OCI-M2 (cell line): ENCODE data around the gene CHD1.

ENCODE experiments used
- DNase-seq: peaks from one replicate; lab custom pipeline; 2025; ENCODE audit not compliant: unreplicated experiment; lab: John Stamatoyannopoulos, UW

The CHD1 gene

DNA sequence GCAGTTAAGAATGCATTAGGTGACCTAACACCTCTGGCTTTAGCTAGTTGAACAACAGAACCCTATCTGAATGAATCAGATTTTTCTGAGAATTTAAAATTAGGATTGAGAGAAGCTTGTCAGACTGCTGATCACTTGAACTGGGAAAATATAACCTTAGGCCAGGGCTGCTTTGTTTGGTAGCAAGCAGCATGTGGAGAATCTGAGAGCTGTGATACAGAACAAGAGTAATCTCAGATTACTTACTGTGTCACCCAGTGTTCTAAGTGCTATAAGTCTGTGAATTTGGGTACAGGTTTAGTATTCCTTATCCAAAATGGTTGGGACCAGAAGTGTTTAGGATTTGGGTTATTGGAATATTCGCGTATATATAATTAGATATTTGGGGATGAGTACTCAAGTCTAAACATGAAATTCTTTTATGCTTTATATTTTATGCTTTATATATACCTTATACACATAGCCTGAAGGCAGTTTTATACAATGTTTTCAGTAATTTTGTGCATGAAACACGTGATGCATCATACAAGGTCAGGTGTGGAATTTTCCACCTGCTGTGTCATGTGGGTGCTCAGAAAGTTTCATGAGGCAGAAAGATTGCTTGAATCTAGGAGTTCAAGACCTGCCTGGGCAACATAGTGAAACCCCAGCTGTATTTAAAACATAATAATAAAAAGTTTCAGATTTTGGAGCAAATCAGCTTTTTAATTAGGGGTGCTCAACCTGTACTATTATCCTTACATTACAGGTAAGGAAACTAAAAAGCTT is 8.3 kb upstream of the CHD1 start:
- DNase-seq: no peak

DNA sequence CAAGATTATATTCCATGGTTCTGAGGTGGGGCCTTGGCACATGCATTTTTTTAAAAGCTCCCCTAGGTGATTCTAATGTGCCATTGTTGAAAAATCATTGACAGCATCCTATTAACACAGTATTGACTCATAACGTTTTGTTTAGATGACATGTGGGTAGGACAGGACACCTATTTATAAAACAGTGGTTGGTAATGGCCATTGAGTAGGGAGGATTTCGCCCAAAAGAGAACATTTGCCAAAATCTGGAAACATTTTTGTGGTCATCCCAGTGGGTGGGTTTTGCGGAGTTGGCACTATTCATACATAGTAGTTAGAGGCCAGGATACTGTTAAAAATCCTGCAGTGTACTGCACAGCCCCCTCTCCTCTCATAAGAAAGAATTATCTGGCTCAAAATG is 6.4 kb upstream of the CHD1 start:
- DNase-seq: no peak

DNA sequence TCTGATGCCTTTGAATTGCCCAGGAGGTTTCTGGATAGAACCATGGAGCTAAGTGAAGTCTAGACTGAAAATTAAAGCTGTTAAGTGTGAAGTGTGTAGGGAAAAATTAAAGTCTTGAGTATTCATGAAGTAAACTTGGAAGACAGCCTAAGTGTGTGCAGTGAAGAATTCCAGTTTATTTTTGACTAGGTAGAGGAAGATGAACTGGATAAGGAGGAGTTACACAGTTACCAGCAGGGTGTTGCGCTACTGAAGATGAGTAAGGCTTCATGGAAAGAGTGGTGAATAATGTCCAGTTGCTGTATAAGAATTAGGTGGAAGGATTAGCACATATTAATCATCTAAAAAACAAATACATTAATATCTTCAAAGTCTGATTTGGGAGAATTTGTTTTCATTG is 5.7 kb upstream of the CHD1 start:
- no peak for DNase-seq

DNA sequence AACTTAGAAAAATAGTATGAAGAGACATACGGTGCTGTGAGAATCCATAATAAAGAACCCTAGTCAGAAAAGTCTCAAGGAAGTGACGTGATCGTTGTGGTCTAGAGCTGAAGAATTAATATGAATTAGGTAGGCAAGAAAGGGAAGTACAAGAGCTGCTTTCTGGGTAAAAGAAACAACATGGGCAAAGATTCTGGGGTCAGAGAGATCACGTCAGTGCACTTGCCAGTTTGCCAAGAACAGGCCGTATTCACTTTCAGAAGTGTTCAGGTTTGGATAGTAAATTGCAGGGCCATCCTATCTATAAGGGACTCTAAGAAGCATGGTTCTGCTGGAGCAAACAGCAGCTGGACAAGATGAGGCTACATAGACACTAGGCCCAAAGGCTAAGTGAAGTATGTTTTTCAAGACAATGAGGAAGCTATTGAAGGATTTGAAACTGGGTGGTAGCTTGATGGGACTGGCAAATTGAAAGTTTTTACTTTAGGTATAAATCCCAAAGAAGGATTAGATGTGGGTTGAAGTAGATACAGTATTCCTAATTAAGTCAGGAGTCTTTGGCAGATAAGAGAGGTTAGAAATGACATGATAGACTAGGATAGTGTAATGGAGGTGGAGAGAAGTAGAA is 4.8 kb upstream of the CHD1 start:
- no peak for DNase-seq

DNA sequence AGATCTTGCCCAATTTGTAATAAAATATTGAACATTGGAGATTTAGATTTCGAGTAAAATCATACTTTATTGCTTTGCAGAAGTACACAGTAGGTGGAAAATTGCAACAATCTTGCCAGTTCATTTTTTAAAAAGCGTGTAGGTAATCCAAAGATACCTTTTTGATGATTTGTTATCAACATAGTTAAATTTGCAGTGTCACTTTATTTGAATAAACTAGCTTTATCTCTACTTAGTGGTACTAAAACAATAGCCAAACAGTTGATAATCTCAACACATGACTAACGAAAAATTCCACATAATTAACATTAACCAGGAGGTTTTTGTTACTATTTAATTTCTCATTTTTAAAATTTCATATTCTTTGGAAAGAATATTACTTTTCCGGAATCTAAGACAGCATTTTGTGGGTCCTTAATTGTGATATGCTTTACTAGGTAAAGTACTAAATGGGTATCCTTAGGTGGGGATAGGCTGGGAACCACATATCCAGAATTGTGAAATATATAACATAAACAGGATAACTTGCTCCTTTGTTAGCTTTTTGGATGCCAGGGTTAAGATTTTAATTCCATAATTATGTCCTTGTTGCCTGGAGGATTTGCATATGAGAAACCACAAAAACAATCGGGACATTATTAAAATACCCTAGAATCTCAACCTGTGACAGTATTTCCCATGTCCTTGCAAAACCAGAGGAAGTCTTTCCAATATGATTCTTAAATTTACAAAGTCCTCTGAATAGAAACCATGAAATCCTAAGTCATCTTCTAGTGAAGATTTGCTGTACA is 2.4 kb upstream of the CHD1 start:
- DNase-seq: no peak

DNA sequence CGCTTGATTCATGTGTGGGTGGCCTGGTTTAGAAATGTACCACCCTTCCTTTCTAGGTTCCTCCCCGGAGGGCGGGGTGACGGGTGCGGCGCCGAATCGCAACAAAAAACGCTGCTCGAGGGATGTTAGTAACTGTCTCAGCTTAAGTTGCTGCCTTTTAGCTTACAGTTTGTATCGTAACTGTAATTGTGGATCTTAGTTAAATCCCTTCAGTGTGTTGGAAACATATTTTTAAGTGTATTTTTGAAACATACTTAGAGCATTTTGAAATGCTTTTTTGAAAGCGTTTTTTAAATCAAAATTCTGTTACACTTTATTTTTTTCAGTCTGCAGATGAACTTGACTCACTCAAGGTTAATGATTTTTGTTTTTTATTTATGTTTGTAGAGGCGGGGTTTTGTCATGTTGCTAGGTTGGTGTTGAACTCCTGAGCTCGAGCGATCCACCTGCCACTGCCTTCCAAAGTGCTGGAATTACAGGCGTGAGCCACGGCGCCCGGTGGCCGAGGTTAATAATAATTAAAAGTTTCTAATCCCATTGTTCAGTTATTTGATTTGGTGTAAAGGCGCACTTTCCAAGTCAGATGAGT is 997 bp upstream of the CHD1 start:
- no peak for DNase-seq

DNA sequence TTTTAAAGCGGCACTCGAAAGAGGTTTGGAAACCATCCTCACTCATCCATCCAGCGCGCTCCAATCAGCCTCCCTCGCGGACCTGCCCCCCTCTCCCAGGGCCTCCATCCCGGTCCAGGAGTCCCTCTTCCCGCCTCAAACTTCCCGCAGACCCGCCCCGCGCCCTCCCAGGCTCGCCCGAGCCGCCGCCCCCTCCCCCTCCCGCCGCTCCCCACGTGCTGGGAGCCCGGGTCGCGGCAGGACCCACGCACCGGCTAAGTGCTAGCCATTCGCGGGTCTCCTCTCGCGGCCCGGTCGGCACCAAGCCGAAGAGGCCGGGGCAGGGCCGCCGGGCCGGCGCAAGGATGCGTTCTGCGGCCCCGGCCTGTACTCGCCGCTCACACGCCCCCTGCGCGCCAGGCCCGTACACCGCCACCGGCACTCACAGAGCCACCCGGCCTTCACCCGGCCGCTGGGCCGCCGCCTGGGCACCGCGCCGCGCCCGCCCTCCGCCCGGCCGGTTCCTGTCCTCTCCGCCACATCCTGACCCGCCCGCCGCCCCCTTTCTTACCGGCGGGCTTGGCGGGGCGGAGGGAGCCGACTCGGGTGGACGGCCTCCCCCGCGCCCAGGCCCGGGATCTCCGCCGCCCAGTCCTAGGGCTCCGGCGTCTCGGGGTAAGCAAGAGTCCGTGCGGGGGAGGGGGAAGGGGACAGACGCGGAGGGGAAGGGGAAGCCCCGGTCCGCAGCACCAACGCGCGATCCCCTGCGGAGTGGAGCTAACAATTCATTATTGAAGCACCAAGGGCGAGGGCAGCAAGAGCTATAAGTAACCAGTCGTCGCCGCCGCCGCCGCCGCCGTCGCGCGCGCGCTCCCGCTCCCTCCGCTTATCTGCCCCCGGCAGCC is 576 bp downstream of the CHD1 start:
- no peak for DNase-seq

DNA sequence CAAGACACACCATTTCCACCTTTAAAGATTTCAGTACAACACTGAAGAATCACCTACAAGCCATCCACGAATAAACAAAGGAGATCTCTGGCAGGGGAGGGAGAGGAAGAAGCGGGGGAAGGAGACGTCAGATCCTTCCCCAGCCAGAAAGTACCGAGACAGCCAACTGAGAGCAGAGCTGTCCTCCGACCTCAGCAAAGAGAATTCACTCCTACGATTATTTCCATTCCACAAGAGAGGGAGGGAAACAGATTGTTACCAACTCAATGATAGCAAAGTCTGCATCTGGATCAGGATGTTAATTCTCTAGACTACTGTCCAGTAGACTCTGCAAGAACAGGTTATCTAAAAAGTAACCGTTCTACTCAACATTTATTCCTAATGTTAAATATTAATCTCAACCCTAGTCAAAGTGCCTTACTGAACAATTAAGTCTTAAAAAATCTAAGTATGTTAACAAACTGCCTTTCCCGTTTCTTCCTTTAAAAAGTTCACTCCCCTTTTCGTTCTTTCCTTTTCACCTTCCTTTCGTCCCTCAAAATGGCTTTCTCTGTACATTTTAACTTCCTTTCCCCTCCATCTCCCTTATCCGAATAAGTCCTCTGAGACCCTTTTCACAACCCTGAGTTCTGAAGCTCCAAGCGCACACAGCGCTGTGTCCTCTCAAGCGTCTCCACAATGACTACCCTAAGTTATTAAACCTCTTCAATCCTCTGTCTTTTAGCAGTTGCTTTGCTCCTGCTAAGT is 1.4 kb downstream of the CHD1 start:
- DNase-seq: no peak

DNA sequence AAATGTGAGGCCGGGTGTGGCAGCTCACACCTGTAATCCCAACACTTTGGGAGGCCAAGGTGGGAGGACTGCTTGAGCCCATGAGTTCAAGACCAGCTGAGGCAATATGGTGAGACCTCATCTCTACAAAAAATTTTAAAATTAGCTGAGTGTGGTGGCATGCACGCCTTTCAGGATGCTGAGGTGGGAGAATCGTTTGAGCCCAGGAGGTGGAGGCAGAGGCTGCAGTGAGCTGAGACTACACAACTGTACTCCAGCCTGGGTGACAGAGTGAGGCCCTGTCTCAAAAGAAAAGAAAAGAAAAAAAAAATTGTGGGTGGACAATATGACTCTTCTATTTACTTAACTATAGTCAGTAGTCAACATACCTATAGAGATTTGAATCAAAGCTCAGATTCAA is 4.8 kb downstream of the CHD1 start:
- DNase-seq: no peak

DNA sequence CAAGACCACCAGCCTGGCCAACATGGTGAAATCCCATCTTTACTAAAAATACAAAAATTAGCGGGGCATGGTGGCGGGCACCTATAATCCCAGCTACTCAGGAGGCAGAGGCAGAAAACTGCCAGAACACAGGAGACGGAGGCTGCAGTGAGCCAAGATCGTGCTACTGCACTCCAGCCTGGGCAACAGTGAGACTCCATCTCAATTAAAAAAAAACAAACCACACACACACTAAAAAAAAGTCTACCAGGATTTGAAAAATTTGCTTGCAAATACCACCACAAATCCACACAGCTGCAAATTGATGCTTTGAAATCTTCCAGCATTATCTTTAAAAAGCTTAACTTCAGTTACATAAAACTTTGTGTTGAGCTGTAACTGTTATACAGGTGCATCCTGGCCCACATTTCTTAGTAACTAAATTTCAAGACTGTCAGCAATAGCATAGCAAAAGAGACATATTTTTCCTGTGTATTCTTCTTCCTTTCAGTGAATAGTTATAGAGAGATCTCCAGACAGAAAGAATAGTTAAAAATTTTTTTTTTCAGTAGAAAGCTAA is 6.8 kb downstream of the CHD1 start:
- no peak for DNase-seq

DNA sequence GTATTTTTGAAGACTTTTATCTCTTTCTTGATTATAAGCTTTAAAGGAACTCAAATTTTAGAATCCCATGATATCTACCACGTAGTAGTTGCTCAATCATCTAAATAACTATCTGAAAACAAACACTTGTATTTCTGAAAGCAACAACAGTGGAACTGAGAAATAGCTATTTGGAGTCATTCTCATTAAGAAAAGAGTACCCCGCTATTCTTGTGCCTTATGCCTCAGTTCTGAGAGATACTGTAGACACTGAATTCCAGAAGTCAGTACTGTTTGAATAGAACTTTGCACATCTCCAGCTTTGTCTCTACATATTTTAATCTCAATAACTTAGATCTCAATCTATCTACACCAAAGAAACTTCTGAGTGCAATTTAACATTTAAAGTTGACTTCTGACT is 11.4 kb downstream of the CHD1 start:
- no peak for DNase-seq

DNA sequence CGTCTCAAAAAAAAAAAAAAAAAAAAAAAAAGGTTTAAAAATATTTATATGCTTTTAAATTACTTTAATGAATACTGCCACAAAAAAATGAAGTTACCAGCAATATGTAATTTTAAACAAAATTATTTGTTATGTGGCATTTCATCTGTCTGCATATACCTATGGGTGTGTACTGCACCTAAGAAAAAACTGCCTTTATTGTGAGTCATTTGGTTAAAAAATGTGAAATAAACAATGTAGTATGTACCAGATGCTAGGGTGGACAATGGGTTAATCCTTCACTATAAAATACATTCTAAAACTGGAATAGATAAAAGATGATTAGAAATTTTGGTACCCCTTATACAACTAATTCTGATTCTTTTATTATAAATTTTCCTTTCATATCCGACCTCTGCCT is 12.3 kb downstream of the CHD1 start:
- DNase-seq: no peak

DNA sequence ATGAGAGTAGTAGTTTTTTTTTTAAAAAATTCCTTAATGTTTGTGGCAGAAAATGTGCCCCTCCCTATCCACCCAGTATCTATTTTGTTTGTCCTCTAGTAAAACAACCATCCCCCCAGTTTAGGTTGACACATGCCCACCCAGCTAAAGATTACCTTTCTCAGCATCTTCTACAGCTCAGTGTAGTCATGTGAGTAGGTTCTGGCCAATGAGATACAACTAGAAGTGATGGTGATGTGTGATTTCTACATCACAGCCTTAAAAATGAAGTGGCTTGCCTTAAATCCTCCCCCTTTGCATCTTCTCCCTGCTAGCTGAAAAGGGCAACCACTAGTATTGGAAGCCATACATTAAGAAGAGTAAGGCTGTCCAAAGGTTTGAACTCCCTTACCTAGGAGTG is 14.9 kb downstream of the CHD1 start:
- no peak for DNase-seq

DNA sequence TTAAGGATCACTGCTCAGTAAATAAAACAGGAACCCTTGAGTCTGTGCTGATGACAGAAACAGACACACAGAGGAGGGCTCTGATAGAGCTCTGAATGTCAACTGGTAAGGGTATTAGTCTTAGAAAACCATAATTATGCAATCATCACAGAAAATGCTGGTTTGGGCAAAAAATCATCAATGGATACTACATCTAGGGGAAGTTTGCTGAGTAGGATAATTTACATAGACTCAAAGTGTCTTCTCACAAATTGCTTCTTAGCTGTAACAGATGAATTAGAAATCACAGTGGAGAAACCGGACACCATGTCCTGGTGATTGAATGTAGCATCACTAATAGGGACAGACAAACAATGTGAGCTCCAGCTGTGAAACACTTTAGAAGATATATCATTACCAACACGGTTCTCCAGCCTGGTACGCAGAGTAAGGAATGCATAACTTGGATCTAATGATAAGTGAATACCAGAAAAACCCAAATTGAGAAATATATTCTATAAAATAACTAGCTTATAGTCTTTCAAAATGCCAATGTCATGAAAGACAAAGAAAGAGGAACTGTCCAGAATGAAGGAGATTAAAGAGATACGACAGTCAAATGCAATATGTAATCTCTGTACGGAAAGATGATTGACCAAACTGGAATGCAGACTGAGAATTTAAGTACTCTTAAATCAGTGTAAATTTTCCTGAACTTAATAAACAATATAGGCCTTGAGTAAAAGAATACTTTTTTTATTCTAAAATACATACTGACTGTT is 17.3 kb downstream of the CHD1 start:
- no peak for DNase-seq

DNA sequence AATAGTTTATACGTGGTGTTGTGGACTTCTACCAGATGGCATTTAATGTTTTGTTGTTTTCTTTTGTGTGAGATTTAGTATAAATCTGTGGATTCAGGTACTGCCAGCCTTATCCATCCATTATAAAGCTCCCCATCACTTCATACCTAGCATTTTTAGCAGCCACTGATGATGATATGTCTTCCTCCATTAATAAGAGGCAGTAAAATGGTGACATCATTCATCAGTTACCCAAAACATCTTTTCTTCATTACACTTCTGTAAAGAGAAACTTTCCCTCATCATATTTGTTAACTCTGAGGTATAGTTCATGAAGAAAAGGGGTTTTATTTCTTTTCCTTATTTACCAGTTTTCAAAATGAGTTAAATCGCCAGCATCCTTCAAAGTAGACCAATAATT is 19.4 kb downstream of the CHD1 start:
- no peak for DNase-seq

DNA sequence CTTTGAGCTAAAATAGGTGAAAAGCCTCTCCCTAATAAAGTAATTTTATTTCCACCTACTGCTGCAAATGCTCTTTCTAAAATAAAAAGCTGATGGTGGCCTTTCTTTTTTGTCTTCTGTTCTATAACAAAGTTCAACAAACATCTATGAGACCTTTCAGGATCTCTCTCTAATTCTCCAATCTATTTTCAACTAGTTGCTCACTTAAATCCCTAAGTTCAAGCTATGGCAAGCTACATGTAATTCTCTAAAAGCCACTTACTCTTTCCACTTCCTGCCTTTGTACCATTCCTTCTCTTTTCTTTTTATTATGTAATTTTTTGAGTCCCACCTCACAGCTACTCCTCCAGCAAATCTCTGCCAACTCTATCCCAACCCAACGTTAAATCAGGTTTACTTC is 20.9 kb downstream of the CHD1 start:
- DNase-seq: no peak

DNA sequence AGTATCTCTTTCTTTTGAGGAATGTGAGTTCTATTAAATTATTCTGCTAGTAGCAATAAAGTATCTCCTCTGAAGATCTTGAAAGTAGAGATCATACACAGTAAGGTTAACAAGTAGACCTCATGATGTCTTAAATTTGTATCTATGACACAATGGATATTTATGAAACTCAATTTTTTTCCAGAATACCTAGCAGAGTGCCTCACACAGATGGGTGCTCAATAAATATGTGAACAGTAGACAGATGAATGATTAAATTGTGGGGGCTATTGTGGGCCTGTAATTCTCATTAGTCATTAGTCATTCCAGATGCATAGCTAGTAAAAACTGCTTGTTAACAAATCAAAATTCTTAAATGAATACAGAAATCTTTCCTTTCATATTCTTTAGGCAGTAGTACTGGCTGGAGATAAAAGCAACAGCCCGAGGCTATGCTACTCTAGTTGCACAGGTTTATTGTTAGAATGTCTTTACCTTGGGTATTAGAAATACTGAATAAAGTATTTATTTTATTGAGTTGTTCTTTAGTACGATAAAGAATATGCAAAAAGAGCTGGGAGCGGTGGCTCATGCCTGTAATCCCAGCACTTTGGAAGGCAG is 22.0 kb downstream of the CHD1 start:
- no peak for DNase-seq

DNA sequence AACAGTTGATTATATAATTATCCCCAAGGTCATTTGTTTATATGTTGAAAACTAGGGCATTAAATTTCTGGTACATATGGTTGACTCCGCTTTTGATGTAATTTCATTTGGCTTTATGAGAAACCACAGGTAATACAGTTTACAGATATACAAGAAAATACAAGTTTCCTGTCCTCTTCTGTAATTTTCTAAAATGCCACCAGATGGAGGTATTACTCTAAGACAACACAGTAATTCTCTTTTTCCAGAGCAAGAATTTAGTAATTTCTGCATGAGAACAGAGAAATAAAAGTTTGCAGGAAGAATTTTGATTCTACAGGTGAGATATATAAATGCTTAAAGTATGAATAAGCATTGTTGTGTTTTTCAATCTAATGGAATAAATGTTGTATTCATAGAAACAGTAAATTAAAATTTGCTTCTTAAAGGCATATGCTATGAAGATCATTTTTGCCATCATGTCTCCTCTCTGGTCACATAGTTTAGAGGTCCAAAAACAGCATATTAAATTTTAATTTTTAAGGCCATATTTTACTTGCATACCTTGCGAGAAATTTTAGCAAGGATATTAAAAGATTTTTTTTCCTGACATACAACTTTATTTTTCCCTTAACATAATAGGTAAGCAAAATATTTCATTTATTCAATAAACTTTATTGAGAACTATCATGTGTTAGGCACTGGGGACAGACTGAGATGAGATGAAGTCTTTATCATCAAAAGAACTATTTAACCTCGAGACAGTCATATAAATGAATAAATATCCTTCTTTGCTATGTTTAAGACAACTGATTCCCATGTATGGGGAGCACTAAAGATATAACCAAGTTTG is 22.7 kb downstream of the CHD1 start:
- peak; percentile 26 for DNase-seq
